NB4 (cell line): Measurements from ENCODE around the gene TASP1.
"Not testable (repeated sequence)": the region's sequence is repeated elsewhere in the genome, so short reads cannot be mapped to it uniquely, and the experiment has no call there.

Experiments used
- DNase-seq: peaks from one replicate; pipeline ENCODE4 v3.0.0; 2010; ENCODE audit warnings: low read depth
- H3K4me3 ChIP-seq: one replicate; pipeline ENCODE4 v1.5.1; 2011; ENCODE audit warnings: mild to moderate bottlenecking, low read depth, low read length, moderate library complexity
- CTCF ChIP-seq: IDR thresholded peaks from one replicate; pipeline ENCODE4 v1.5.1; 2012; ENCODE audit warnings: low read depth, low read length
- MAX ChIP-seq: IDR thresholded peaks from 2 replicates; pipeline ENCODE4 v1.6.1; 2011; ENCODE audit warnings: low read depth, low read length
- MYC ChIP-seq: IDR thresholded peaks from 2 replicates; pipeline ENCODE4 v1.6.1; 2011; ENCODE audit warnings: low read depth, low read length
- POLR2A ChIP-seq: IDR thresholded peaks from 2 replicates; pipeline ENCODE4 v1.6.1; 2011; ENCODE audit warnings: mild to moderate bottlenecking; ENCODE audit not compliant: insufficient read length; ENCODE audit errors: extremely low read depth

The TASP1 gene

GRCh38 chr20:13492001-13492481 is 146.7 kb downstream of the TASP1 start:
- no peak overlapping the region for H3K4me3 ChIP-seq
- TF ChIP-seq CTCF: no peak
- no peak for TF ChIP-seq MAX
- no peak for TF ChIP-seq POLR2A
- no peak for TF ChIP-seq MYC
- no peak for DNase-seq

- TF ChIP-seq POLR2A (no peak), CTCF (no peak), MYC (no peak)
- DNase-seq: no peak
Observed at GRCh38 chr20:13487202-13487601, 151.5 kb downstream of the TASP1 start.

GRCh38 chr20:13486694-13487093 is 152.0 kb downstream of the TASP1 start:
- H3K4me3 ChIP-seq: no peak overlapping the region
- TF ChIP-seq POLR2A (no peak), CTCF (no peak), MYC (no peak), MAX (no peak)
- no peak for DNase-seq

More at GRCh38 chr20:13487202-13487601, 151.5 kb downstream of the TASP1 start:
- H3K4me3 ChIP-seq: no peak overlapping the region

GRCh38 chr20:13485576-13485975 is 153.2 kb downstream of the TASP1 start:
- TF ChIP-seq MYC (no peak), POLR2A (no peak), MAX (no peak), CTCF (no peak)
- no peak overlapping the region for H3K4me3 ChIP-seq
- DNase-seq: no peak

- H3K4me3 ChIP-seq, DNase-seq: not testable (repeated sequence)
Observed at GRCh38 chr20:13485019-13485418, 153.7 kb downstream of the TASP1 start.

GRCh38 chr20:13483472-13483871 is 155.3 kb downstream of the TASP1 start:
- not testable (repeated sequence) for H3K4me3 ChIP-seq, DNase-seq

GRCh38 chr20:13478366-13478765 is 160.4 kb downstream of the TASP1 start:
- no peak for TF ChIP-seq MYC
- DNase-seq: no peak
- H3K4me3 ChIP-seq: no peak overlapping the region

- no peak overlapping the region for H3K4me3 ChIP-seq
Observed at GRCh38 chr20:13474467-13474866, 164.3 kb downstream of the TASP1 start.

More at GRCh38 chr20:13474467-13474866, 164.3 kb downstream of the TASP1 start:
- DNase-seq: no peak
- TF ChIP-seq CTCF: no peak
- TF ChIP-seq MYC: no peak
- no peak for TF ChIP-seq MAX
- no peak for TF ChIP-seq POLR2A
